KMS-11 (cell line): ENCODE results near the gene USP14.

ENCODE experiments used
- H2AFZ ChIP-seq: fragments of 200-600 bp; sonication (generic); 2 replicates; pipeline ENCODE4 v1.6.1; 2016; ENCODE audit warnings: antibody characterized with exemption, mixed run types, low read depth
- H3K27ac ChIP-seq: fragments of 200-600 bp; sonication (generic); 2 replicates; pipeline ENCODE4 v1.6.1; 2016; ENCODE audit warnings: mild to moderate bottlenecking, mixed run types
- H3K27me3 ChIP-seq: fragments of 200-600 bp; sonication (generic); 2 replicates; pipeline ENCODE4 v1.6.1; 2017; ENCODE audit warnings: mild to moderate bottlenecking, low read depth, mixed run types, moderate library complexity; ENCODE audit not compliant: insufficient read depth
- H3K36me3 ChIP-seq: fragments of 200-600 bp; sonication (generic); 2 replicates; pipeline ENCODE4 v1.6.1; 2017; ENCODE audit warnings: mild to moderate bottlenecking, mixed run types; ENCODE audit not compliant: insufficient read depth
- H3K4me1 ChIP-seq: fragments of 200-600 bp; sonication (generic); 2 replicates; pipeline ENCODE4 v1.6.1; 2016; ENCODE audit warnings: mild to moderate bottlenecking, low read depth, mixed run types; ENCODE audit not compliant: poor library complexity, severe bottlenecking
- H3K4me2 ChIP-seq: fragments of 200-600 bp; sonication (generic); 2 replicates; pipeline ENCODE4 v1.7.0; 2016; ENCODE audit warnings: mild to moderate bottlenecking, mixed run types
- H3K4me3 ChIP-seq: fragments of 200-600 bp; sonication (generic); IDR thresholded peaks from 2 replicates; pipeline ENCODE4 v1.6.1; 2017; ENCODE audit warnings: low read depth, low read length, mixed read lengths; ENCODE audit not compliant: insufficient read depth
- H3K79me2 ChIP-seq: fragments of 200-600 bp; sonication (generic); 2 replicates; pipeline ENCODE4 v1.6.1; 2016; ENCODE audit warnings: low read depth, mixed run types; ENCODE audit not compliant: insufficient read depth
- H3K9ac ChIP-seq: fragments of 200-600 bp; sonication (generic); 2 replicates; pipeline ENCODE4 v1.6.1; 2016; ENCODE audit warnings: mild to moderate bottlenecking, mixed run types
- H4K20me1 ChIP-seq: fragments of 200-600 bp; sonication (generic); 2 replicates; pipeline ENCODE4 v1.6.1; 2016; ENCODE audit warnings: mild to moderate bottlenecking, mixed run types; ENCODE audit not compliant: insufficient read depth
- CTCF ChIP-seq: fragments of 200-600 bp; sonication (generic); conservative IDR thresholded peaks from 2 replicates; pipeline ENCODE4 v1.6.1; 2017; ENCODE audit warnings: low read depth, mild to moderate bottlenecking, antibody characterized with exemption, low read length, moderate library complexity, mixed read lengths

The USP14 gene

GRCh38 chr18:251572-251971 lies 93.2 kb downstream of the USP14 start:
- Histone ChIP-seq H3K79me2 (no peaks in the 10 kb centered on the region), H3K9ac (no peak overlapping the region), H2AFZ (no peak overlapping the region), H3K36me3 (no peaks in the 10 kb centered on the region; the same call in 1 of the 2 replicates), H3K27me3 (no peaks in the 10 kb centered on the region), H4K20me1 (no peaks in the 10 kb centered on the region), H3K27ac (no peak overlapping the region), H3K4me3 (no peak overlapping the region), H3K4me1 (no peaks in the 10 kb centered on the region), H3K4me2 (no peak overlapping the region)
- TF ChIP-seq CTCF: no peak

DNA sequence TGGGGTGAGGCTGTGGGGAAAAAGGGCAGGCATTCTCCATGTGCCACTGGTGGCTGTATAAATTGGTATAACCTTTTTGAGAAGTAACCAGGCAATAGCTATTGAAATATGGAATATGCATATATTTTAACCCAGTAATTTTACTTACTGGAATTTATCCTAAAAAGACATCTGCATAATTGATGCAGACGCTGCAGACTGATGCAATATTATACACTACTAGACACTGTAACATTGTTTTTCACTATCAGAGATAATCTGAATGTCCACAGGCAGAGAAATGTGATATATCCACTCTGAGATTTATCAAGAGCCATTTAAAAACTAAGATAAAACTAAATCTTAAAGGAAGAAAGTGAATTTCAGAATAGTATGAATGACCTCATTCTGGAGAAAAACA lies 94.8 kb downstream of the USP14 start:
- H3K27ac ChIP-seq: no peak overlapping the region
- H3K36me3 ChIP-seq: no peaks in the 10 kb centered on the region; the same call in 1 of the 2 replicates
- no peak overlapping the region for H2AFZ ChIP-seq
- no peaks in the 10 kb centered on the region for H4K20me1 ChIP-seq
- H3K79me2 ChIP-seq: no peaks in the 10 kb centered on the region
- no peaks in the 10 kb centered on the region for H3K4me1 ChIP-seq
- H3K9ac ChIP-seq: no peak overlapping the region
- H3K4me2 ChIP-seq: no peak overlapping the region
- H3K27me3 ChIP-seq: no peaks in the 10 kb centered on the region
- no peak overlapping the region for H3K4me3 ChIP-seq
- TF ChIP-seq CTCF: no peak

DNA sequence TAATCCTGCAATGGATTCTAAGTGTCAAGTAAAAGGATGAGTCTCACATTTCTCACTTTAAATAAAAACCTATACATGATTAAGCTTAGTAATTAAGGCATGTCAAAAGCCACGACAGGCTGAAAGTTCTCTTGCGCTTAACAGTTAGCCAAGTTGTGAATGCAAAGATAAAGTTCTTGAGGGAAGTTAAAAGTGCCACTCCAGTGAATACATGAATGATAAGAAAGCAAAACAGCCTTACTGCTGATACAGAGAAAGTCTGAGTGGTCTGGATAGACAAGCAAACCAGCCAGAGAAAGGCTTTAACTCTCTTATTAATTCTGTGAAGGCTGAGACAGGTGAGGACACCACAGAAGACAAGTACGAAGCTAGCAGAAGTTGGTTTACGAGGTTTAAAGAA lies 96.8 kb downstream of the USP14 start:
- TF ChIP-seq CTCF: no peak
- no peaks in the 10 kb centered on the region for H4K20me1 ChIP-seq
- no peak overlapping the region for H2AFZ ChIP-seq
- no peak overlapping the region for H3K4me3 ChIP-seq
- H3K4me1 ChIP-seq: no peaks in the 10 kb centered on the region
- H3K27me3 ChIP-seq: no peaks in the 10 kb centered on the region
- no peaks in the 10 kb centered on the region; the same call in 1 of the 2 replicates for H3K36me3 ChIP-seq
- H3K79me2 ChIP-seq: no peaks in the 10 kb centered on the region
- H3K9ac ChIP-seq: no peak overlapping the region
- no peak overlapping the region for H3K27ac ChIP-seq
- H3K4me2 ChIP-seq: no peak overlapping the region

- Histone ChIP-seq H3K4me2 (no peak overlapping the region), H3K79me2 (peaks cover under 1% of the 10 kb centered on the region; the same call in 1 of the 2 replicates), H3K36me3 (peaks cover 12% of the 10 kb centered on the region; the same call in 1 of the 2 replicates), H3K27me3 (no peaks in the 10 kb centered on the region), H3K9ac (no peak overlapping the region), H4K20me1 (no peaks in the 10 kb centered on the region), H3K27ac (no peak overlapping the region), H2AFZ (no peak overlapping the region), H3K4me3 (no peak overlapping the region), H3K4me1 (no peaks in the 10 kb centered on the region)
- no peak for TF ChIP-seq CTCF
Measured at GRCh38 chr18:260547-260946, 102.2 kb downstream of the USP14 start.
